Upper lobe of left lung (tissue), 4 donors: ENCODE results near the gene RNF13.

ENCODE experiments used
- CTCF ChIP-seq, 6 experiments: fragments of 450-650 bp in 4 of 6; fragments of 200-600 bp in 2 of 6; sonication (generic) in 2 of 6; IDR thresholded peaks; one replicate each; pipeline ENCODE4 v1.5.1; 2016 to 2019; ENCODE audit warnings: antibody characterized with exemption in 6 of 6
- EP300 ChIP-seq, 4 donors: sonication (generic); formaldehyde crosslinking; IDR thresholded peaks; one replicate each; pipeline ENCODE4 v1.5.1; 2017; ENCODE audit warnings: antibody characterized with exemption in 4 of 4, control low read depth in 2 of 4

DNA sequence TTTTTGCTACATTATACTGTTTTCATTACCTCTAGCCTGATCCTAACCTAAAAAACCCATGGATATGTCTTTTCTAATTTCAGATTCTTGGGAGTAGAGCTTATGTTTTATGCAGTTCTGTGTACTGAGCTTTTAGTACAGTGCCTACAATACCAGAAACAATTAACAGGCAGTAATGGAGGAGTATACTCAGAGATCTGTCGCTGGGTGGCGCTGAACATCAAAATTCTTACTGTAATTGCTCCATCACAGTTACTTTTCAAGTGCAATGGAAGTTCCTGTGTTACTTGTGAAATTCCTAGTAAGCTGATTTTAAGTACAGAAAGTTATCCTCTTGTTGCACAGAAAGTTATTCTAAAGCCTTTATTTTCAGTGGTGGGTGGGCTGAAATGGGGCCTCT lies 66.9 kb downstream of the RNF13 start:
- TF ChIP-seq EP300 (IDR thresholded peaks at IDR 0.05) (no peak), CTCF (IDR thresholded peaks at IDR 0.05) (peak in 5 of 6 experiments; percentile 26 to 54 (median 42))
